ENCODE results near the gene PPIA. TPM values are rescaled to one million over a fixed set of nuclear protein-coding genes. Genes with fewer than 3 reads are reported as not detected.

Gene PPIA
- total RNA-seq, 1 experiment from 2014 or later, result 2,409 TPM

GRCh38 chr7:44750424-44750823, 46.1 kb upstream of the PPIA start:
- no peaks in the 10 kb centered on the region for H3K27me3 ChIP-seq (ENCODE audit: insufficient read depth, low read length)
- WGBS (ENCODE audit: extremely low coverage, insufficient read length, low lambda C conversion rate), result no CpG with 5 or more reads among the region's 3 CpGs
- H3K79me2 ChIP-seq (ENCODE audit: insufficient read depth, low read length), result peaks cover 2% of the 10 kb centered on the region; the same call in 1 of the 2 replicates
- H2BK12ac ChIP-seq (ENCODE audit: insufficient read length, low read depth, low read length), result no peak overlapping the region
- H3K36me3 Mint-ChIP-seq (ENCODE audit: insufficient read depth in 1 of 3, low read depth in 3 of 3), result peaks cover 12 to 19% (median 15%) of the 10 kb centered on the region in 3 experiments; a peak in 6 of 7 replicates
- no peak overlapping the region for H2AK5ac ChIP-seq (ENCODE audit: insufficient read length, low read length)
- peak overlapping the region; percentile 74 to 88 for H3K4me3 Mint-ChIP-seq
- H3K27ac Mint-ChIP-seq, result no peak overlapping the region; a peak in 1 of 7 replicates
- H3K4me1 Mint-ChIP-seq, result peaks cover 24 to 25% of the 10 kb centered on the region in 2 experiments
- no peak overlapping the region for H3K18ac ChIP-seq (ENCODE audit: insufficient read length, low read depth, low read length)
- H3K9ac ChIP-seq (ENCODE audit: extremely low read depth, insufficient read length, low read length), result no peak overlapping the region
- H3K79me1 ChIP-seq (ENCODE audit: insufficient read depth, low read depth, low read length, poor library complexity, severe bottlenecking), result peaks cover 6% of the 10 kb centered on the region
- no peak overlapping the region for H2AFZ ChIP-seq (ENCODE audit: low read length)
- H3K56ac ChIP-seq (ENCODE audit: insufficient read length, low read depth, low read length), result no peak overlapping the region
- no peaks in the 10 kb centered on the region for H3K27me3 Mint-ChIP-seq (ENCODE audit: low read depth)
- no peak for TF ChIP-seq CTCF (conservative IDR thresholded peaks at IDR 0.05)
- H3K4me1 ChIP-seq (ENCODE audit: insufficient read depth, low read length), result peaks cover 4% of the 10 kb centered on the region; the same call in 1 of the 2 replicates
- H4K5ac ChIP-seq (ENCODE audit: insufficient read length, low read depth, low read length), result no peak overlapping the region
- H3K9me3 ChIP-seq (ENCODE audit: control insufficient read depth, low read depth, low read length), result no peaks in the 10 kb centered on the region
- H3K4me2 ChIP-seq (ENCODE audit: insufficient read depth, insufficient read length, low read length), result no peak overlapping the region
- no peaks in the 10 kb centered on the region for H3K9me3 Mint-ChIP-seq
- H3K23ac ChIP-seq (ENCODE audit: insufficient read length, low read depth, low read length), result no peak overlapping the region
- no peak for DNase-seq
- H2BK20ac ChIP-seq (ENCODE audit: low read depth, low read length, poor library complexity, severe bottlenecking), result no peak overlapping the region
- H4K91ac ChIP-seq (ENCODE audit: insufficient read length, low read depth, low read length), result no peak overlapping the region
- H3K14ac ChIP-seq (ENCODE audit: insufficient read depth, low read length), result no peak overlapping the region
- no peak overlapping the region for H3K4ac ChIP-seq (ENCODE audit: low read depth, low read length)
- peaks cover 8% of the 10 kb centered on the region for H3K23me2 ChIP-seq (ENCODE audit: insufficient read length, low read depth, low read length, poor library complexity, severe bottlenecking)
- no peak overlapping the region for H2BK15ac ChIP-seq (ENCODE audit: low read depth, low read length)
- H3T11ph ChIP-seq (ENCODE audit: low read length), result no peak overlapping the region
- H4K20me1 ChIP-seq (ENCODE audit: control insufficient read depth, insufficient read depth, insufficient read length), result no peaks in the 10 kb centered on the region
- no peak overlapping the region for H2BK5ac ChIP-seq (ENCODE audit: insufficient read length, low read length)
- no peak overlapping the region for H3K27ac ChIP-seq (ENCODE audit: insufficient read length, low read depth, low read length)
- no peak overlapping the region for H2BK120ac ChIP-seq (ENCODE audit: low read depth, low read length, poor library complexity, severe bottlenecking)
- no peak overlapping the region for H4K8ac ChIP-seq (replicated peaks; ENCODE audit: insufficient read length, low read depth, low read length)

Measured in H9 (cell line).